ENCODE data around the gene SOS2.

Gene SOS2

DNA sequence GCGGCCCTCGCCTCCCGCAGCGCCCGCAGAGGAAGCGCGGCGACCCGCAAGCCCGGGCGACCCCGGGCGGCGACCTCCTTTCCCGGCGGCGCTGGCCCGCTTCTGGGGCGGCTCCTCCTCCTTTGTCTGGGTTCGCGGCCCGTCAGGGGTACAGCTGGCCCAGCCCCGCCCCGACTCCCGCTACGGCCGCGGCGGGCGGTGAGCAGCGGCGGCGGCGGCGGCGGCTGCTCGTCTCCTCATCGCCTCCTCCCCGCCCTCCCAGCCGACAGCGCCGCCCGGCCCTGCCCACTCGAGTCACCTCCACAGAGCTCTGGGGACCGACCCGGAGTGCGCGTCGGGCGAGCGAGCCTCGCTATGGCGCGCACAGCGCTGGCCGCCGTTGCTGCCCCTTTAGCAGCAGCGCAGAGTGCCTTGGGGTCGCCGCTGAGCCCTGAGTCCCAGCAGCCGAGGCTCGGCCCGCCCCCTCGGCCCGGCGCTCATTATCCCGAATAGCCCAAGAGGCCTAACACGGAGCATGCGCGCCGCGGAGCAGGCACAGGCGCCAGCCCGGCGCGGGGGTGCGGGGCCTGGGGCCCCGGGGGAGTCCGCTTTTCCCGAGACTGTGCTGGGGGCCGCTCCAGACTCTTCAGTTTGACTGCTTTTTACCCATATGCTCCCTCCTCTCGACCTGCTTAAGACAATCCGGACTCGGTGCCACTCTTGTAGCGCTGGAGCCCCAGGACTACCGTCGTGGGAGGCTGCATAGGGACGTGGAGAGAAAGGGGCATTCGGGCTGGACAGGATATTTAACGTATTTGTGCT lies at the start of gene SOS2:
Gene SOS2, minus strand, starts transcription at position 104 of the 801 bp plus-strand sequence. CDS start 295 bp downstream, outside the sequence.
- peak; percentile 91 for DNase-seq

DNA sequence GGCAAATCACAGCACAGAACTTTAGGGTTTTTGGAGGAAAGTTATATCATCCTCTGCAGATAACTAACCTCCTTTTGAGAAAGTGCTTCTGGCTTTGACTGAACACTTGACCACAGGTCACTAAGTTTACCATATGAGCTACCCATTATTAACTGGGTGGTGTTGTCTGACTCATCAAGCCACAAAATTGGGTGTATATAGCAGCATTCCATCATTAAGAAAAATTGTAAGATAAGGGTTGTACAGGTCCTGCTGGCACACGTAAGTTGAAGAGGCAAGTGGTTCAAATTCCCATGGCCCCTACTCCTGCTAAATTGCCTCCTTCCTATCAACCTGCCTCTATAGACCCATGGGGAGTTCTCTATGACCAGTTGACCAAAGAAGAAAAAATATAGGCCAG lies 41.1 kb upstream of the SOS2 start:
- DNase-seq = no peak

DNA sequence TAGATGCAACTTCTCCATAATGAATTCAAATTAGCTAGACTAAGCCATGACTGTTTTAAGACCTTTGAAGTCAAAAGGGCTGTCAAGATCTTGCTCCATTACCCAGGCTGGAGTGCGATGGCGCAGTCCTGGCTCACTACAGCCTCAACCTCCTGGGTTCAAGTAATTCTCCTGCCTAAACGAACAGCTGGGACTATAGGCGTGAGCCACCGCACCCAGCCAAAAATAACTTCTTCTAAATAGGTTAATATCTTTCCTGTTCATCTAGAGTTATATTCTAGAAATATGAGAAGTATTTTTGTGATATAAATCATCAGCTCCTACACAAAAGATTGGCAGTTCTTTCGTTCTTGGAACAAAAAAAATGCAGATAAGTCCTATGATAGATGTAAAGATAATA lies 39.6 kb upstream of the SOS2 start:
- DNase-seq = no peak

DNA sequence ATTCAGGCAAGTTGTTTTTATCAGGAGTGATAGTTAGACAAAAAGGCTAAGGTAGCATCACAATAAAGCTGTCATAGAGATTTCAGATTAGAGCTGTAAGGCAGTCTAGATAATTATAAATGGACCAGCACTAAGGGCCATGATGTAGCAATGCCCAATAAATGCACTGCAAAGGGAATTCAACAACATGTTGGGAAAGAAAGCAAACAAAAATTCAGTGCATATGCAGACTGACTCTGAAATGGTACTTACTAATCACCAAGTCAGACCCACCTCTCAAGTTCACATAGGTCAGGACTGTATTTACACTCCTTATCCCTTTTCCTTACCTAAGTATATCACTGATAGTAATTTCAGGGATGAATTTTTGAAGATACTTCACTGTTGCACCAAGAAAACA lies 33.7 kb upstream of the SOS2 start:
- DNase-seq = no peak

DNA sequence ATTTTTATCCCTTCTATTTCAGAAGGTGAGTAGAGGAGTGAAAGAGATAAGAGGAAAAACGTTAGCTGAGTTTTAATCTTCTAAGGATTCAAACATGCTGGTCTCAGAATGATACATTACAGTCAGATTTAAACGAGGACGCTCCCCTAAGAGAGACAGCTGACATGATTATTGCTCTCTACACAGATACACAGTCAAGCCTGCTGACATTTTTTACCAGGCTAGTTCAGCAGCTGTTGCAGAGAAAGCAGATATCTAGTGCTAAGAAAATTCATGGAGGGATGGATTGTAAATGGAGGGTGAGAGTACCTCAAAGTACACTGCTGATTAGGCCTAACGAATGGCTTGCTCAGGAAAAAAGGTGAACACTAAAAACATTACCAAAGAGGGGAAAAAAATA lies 31.9 kb upstream of the SOS2 start:
- DNase-seq = no peak

DNA sequence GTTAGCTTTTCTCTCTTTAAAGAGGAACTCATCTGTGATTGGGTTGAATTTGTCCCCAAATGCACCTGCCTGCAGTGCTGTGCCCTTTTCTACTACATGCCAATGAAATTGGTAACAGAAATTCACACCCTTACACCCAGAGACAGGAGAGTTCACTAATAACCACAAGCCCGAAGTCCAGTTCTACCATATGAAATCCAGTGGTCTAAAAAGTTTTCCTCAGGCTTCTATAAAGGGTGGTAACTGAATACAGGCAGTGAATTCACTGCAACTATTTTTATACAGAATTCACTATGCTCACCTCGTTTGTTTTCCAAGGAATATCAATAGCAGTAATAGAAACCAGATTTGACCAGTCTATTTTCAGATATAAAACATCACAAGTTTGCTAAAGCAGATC lies 31.5 kb upstream of the SOS2 start:
- DNase-seq = no peak

DNA sequence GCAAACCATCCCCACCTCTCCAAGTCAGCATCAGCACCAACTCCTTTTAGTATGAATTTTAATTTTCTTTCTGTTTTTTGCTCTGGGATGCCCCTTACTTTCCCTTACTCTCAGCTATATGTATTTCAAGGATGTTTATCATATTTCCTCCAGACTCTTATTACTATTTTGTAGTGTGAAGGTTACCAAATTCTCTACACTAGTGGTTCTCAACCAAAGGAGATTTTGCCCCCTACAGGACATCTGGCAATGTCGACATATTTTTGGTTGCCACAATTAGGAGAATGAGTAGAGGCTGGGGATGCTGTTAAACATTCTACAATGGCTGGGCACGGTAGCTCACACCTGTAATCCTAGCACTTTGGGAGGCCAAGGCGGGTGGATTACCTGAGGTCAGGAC lies 29.1 kb upstream of the SOS2 start:
- no peak for DNase-seq

DNA sequence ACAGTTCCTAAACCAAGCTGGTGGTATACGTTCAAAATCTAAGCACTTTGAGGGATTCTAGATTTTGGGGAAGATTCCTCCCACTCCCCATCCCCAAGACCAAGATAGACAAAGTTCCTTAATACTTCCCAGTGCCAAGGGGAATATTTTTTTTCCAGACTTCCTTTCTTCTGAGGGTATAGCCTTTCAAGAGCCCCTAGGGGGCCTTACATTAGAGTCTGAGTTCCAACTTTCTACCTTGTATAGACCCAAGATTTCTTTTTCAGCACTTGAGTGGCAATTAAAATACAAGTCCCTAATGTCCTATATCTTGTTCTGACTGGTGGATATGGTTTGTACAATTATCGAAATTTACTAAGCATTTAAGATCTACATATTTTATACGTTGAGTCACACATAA lies 28.7 kb upstream of the SOS2 start:
- no peak for DNase-seq

DNA sequence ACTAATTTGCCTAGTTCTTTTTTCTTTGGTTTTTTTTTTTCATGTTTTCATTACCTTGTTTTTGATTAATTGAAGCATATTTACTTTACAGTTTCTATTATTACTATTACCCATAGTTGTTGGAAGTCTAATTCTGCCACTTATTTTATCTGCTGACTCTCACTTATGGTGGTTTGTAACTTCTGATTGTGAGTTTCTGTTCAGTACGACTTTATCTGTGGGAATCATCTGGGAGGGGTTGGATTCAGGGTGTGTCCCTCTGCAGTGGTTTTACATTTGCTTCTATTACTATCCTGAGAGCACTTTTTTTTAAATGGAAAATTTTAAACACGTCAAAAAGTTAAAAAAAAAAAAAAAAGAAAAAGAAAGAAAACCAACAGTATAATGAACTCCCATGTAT lies 26.4 kb upstream of the SOS2 start:
- no peak for DNase-seq

DNA sequence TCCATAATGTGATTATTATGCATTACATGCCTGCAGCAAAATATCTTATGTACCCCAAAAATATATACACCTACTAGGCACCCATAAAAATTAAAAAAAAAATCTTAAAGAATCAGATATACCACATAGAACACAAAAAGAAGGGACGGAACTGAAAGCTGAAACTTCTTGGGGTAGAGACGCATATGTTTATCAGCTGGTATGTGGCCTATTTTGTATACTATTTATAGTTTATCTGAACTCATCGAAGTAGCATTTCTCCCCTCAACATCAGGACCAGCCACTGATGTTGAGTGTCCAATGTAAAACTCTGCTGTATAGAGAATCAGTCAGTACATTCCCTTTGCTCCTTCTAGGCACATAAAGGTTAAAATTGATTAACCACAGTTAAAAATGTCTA lies 22.9 kb upstream of the SOS2 start:
- no peak for DNase-seq

DNA sequence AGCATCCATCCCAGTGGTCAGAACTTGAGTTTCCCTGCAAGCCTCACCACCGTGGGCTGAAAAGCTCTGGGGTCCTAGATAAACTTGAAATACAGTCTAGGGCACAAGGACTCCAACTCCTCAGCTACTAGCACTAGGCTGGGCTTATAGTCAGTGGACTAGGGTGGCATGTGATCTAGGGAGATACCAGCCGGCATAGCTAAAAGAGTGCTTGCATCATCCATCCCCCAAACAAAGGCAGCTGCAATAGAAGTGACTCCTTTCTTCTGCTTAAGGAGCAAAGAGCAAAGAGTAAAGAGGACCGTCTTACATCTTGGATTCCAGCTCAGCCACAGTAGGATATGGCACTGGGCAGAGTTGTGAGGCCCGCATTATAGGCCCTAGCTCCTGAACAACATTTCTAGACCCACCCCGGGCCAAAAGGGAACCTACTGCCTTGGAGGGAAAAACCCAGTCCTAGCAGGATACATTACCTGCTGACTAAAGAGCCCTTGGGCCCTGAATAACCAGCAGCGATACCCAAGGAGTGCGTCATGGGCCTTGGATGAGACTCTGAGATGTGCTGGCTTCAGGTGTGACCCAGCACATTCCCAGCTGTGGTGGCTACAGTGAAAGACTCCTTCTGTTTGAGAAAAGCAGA lies 17.9 kb upstream of the SOS2 start:
- DNase-seq = no peak

DNA sequence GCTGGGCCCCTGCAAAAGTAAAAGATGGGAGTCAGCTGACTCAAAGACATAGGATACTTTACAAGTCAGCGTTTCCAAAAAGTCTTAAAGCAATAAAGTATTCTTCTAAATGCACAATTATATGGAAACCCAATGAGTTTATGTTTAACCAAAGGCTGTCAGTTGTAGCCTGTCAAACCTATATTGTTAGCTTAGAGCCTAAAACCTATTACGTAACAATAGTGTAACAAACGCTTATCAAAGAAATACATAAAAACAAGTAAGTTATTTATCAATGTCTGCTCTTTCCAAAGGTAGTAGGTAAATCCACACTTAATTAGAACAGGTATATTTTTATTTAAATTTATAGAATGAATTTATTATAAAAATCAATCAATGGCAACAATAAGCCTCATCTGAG lies 15.9 kb upstream of the SOS2 start:
- DNase-seq = no peak

DNA sequence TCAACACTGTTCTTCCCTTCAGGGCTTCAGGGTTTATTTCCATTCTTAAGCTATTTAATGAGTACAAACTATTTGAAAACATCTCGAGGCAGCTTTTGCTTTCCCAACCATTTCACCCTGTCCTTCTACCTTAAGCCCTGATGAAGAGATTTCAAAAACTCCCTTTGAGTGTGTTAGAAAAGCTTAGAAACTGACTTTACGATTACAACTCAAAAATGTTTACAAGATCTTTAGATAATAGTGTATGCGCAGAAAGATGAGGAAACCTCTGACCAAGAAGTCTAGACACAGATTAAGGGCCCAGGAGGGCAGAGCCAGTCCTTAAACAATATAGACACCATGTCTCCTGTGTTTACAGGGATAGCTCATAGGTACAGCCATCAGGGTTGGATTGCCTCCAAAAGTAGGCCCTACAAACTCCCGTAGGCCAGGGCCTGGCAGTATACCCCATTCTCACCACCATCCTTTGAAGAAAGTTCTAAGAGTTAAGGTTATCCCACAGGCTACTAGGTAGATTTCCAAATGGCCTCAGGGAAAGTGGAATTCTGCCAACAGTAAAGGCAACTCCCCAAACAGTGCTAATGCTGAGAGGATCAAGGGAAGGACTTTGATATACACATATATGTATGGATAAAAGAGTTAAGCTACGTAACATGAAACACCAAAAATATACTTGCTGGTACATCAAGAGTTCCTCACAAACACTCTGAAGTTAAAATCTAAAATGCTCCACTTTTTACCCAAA lies 11.4 kb upstream of the SOS2 start:
- DNase-seq = no peak

DNA sequence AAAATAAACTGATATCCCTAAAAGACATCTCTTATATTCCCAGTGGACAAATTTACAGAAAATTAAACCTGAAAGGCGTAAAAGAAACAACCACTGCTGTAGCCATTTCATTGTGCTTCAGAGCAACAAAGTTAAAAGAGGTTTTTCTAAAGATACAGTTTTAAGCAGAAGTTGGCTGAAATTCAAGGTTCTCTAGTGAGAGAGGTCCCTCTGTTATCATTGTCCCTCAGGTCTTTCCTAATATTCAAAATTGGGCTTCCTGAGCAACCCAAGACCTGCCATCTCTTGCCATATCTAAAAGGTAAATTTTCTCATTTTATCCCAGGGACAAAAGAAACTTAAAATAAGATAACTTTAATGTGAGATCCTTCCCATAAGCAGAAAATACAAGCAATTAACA lies 10.7 kb upstream of the SOS2 start:
- DNase-seq = no peak

DNA sequence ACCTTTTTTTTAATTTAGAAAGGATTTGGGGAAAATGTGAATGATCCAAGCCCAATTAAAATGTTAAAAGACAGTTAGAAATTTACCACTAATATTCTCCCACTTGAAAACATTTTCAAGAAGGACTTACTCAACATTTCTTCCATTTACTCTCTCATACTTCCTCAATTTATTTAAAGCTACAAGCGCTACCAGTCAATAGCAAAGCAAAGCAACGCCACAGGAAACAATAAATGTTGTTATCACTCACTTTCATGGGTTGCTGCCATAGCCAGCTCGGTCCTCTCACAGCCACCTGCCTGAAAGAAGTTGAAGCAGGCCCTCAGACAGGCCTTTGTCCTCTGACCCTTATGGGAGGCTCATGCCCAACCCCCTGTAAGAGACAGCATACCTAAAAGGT lies 6.0 kb upstream of the SOS2 start:
- no peak for DNase-seq

DNA sequence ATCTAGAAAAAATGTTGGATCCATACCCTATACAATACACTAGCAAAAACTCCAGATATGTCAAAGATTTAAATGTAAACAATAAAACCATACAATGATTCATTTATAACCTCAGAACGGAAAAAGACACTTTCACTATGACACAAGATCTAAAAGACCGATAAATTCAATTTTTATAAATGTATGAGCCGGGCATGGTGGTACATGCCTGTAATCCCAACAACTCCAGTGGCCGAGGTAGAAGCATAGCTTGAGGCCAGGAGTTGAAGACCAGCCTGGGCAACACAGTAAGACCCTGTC lies 2.5 kb upstream of the SOS2 start:
- DNase-seq = no peak

DNA sequence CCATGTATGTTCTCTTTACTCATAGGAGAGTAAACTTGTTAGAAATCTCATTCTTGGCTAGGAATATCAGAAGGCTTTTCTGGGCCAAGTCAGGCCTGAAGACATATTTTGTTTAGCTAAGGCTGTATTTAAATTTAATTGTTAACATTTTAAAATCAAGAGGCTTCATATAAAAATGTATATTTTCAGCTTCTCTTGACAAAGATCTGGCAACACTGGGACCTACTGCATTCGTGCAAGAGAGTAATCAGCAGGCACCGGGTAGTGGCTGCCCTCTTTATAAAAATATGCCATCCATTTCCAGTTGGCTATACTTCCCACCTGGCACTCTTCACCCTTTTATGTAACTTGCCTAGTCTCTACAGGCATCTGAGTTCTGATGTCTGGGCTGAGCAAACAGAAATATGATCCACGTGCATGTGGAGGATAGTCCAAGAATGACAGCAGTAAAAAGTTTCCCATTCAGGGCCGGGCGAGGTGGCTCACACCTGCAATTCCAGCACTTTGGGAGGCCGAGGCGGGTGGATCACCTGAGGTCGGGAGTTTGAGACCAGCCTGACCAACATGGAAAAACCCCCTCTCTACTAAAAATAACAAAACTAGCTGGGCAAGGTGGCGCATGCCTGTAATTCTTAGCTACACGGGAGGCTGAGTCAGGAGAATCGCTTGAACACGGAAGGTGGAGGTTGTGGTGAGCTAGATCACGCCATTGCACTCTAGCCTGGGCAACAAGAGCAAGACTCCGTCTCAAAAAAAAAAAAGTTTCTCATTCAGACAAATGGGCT lies 2.0 kb upstream of the SOS2 start:
- DNase-seq = no peak

DNA sequence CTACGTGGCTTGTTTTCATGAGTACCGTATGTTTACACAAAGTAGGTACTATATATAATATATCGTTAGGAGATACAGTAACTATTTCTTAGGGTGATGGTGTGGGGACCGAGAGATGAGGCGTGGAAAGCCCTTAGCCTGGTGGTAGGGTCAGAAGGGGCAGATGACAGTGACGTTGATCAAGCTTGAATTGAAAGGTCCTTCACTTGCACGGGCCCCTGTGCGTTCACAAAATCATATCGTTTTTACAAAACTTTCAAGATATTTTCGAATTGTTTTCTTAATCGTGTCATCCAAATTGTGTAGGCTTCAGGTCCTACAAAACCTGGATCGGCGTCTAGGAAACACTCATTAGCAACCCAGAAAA lies 881 bp upstream of the SOS2 start:
- DNase-seq = no peak

DNA sequence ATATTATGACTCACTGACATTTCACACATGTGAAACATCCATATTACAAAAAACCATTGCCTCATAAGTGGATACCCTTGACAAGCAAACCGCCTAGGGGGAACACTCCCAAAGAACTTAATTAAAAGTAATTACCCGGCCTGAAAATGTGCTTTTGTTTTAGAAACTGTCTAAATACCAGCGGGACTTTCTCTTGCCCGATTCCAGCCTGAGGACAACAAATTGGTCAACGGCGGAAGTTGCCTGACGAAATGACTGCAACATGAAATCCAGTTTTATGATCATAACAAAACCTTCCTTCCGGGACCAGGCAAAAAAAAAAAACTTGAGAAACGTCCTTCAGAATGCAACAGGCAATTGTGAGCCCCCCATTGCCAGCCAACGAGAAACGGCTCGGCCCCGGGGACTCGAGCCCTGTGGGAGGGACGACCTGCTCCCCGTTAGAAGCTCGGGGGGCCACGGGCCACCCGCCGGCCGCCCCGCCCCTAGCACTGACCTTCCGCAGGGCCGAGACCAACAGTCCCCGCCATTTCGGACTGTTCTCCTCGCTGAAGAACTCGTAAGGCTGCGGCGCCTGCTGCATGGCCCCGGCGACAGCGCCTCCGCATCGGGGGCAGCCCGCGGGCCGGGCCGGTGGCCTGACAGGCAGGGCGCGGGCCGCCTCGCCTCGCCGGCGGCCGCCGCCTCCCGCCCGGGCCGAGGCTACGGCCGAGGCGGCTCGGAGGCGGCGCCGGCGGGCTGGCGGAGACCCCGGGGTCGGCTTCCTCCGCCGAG lies 490 bp downstream of the SOS2 start:
- DNase-seq = peak; percentile 80

DNA sequence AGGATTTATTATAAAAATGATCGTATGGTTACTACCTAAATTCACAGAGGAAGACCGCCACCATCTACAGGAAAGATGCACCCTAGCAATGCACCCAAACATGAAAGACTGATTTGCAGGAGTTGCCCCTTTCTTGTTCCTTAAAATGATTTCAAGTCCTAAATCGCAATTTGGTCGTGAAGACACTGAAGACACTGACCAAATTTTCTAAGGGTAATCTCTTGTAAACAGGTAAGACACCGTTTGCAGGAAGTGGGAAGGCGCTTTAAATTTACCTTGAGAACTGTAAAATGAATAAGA lies 1.0 kb downstream of the SOS2 start:
- no peak for DNase-seq

DNA sequence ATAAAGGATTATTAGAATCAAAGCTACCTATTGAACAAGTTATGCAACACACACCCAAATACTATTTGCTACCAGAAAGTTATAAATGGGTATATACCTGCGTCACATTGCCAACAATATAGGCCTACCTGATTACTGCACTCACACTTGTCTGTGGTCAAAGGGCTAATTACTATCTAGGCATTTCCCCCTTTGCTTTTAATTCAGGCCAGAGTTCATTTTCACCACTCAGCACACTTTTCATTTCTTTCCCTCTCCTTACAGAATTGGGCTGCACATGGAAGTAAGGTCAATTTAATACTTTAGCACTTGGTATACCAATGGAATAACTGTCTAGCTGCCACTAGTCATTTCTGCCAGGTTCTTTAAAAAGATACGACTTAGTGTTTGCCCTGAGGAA lies 1.7 kb downstream of the SOS2 start:
- no peak for DNase-seq

DNA sequence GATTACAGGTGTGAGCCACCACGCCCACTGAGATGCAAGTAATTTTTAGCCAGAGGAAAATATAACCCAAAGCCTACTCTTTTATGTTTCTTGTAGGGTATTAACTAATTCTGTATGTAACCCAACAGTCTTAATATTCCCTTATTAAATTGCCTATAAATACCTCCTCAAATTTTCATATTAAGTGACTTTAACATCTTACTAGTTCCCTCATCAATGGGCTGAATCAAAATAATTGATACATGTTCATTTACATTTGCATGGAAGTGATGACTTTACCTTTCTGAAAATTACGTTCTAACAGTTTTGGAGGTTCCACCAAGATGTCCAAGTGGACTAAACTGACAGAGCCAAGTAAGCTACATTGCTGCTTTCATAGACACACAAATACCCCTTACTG lies 3.1 kb downstream of the SOS2 start:
- no peak for DNase-seq

DNA sequence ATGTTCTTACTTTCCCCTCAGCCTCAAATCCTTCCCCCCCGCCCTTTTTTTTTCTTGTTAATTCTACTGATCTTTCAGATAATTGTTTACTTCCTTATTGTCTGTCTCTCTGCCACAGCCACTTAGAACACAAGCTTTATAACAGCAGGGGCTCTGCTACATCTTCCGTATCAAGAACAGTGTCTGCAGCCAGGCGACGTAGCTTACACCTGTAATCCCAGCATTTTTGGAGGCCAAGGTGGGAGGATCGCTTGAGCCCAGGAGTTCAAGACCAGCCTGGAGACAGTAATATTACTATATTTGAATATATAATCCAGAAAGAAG lies 5.4 kb downstream of the SOS2 start:
- no peak for DNase-seq
